Thoracic aorta (tissue), 2 donors: Measurements from ENCODE around the gene SH3BP4. TPM values are rescaled to one million over a fixed set of nuclear protein-coding genes. Genes with fewer than 3 reads are reported as not detected.

ENCODE experiments used
- ATAC-seq: fragments of 150-250 bp; one replicate; pipeline ENCODE4 v1.8.0; 2017; ENCODE audit warnings: low read depth; ENCODE audit not compliant: insufficient number of reproducible peaks, low FRiP score
- DNase-seq: peaks from one replicate; pipeline ENCODE4 v3.0.0-alpha.2; 2020; ENCODE audit warnings: low spot score
- H3K27ac ChIP-seq, 2 donors: fragments of 200-600 bp; sonication (generic); 1 replicate in 1 of 2; 2 replicates in 1 of 2; pipeline ENCODE4 v1.5.1; 2016; ENCODE audit warnings: mild to moderate bottlenecking in 2 of 2, moderate library complexity in 2 of 2
- H3K27me3 ChIP-seq: fragments of 200-600 bp; sonication (generic); replicated peaks from 2 replicates; pipeline ENCODE4 v1.6.0; 2016; ENCODE audit warnings: mild to moderate bottlenecking; ENCODE audit not compliant: insufficient read depth
- H3K36me3 ChIP-seq: fragments of 200-600 bp; sonication (generic); one replicate; pipeline ENCODE4 v1.5.1; 2016
- H3K4me1 ChIP-seq, 2 donors: fragments of 200-600 bp; sonication (generic); 1 replicate in 1 of 2; 2 replicates in 1 of 2; pipeline versions ENCODE4 v1.5.1 to v1.6.0; 2016; ENCODE audit warnings: low read depth in 2 of 2, mild to moderate bottlenecking in 1 of 2; ENCODE audit not compliant: control insufficient read depth in 1 of 2
- H3K4me3 ChIP-seq: fragments of 200-600 bp; sonication (generic); 2 replicates; pipeline ENCODE4 v1.5.1; 2016; ENCODE audit warnings: mild to moderate bottlenecking
- H3K9me3 ChIP-seq: fragments of 200-600 bp; sonication (generic); 2 replicates; pipeline ENCODE4 v1.5.1; 2016
- CTCF ChIP-seq: fragments of 200-600 bp; sonication (generic); IDR thresholded peaks from one replicate; pipeline ENCODE4 v1.5.1; 2019; ENCODE audit warnings: antibody characterized with exemption
- total RNA-seq, 2 donors: library from RNA; depleted of rRNA; stranded (reverse); fragments of >200 nt; gene quantifications; one replicate each; pipeline versions ENCODE4 v1.1.0 to v1.2.3, GENCODE V29; 2016

SH3BP4 gene
- total RNA-seq, 2 donors from 2014 or later, result 24.0 to 32.4 TPM

- no peak for TF ChIP-seq CTCF
- no peak overlapping the region for H3K4me3 ChIP-seq
- H3K9me3 ChIP-seq, result no peaks in the 10 kb centered on the region
- H3K36me3 ChIP-seq, result no peaks in the 10 kb centered on the region
- H3K27me3 ChIP-seq, result no peaks in the 10 kb centered on the region
- ATAC-seq (no peak), DNase-seq (no peak)
- no peaks in the 10 kb centered on the region for H3K4me1 ChIP-seq
- no peak overlapping the region for H3K27ac ChIP-seq
Observed at GRCh38 chr2:234931371-234931770, 20.4 kb upstream of the SH3BP4 start.

- TF ChIP-seq CTCF, result no peak
- Histone ChIP-seq H3K4me1 (no peaks in the 10 kb centered on the region), H3K27me3 (no peaks in the 10 kb centered on the region), H3K4me3 (no peak overlapping the region), H3K27ac (no peak overlapping the region), H3K36me3 (no peaks in the 10 kb centered on the region), H3K9me3 (no peaks in the 10 kb centered on the region)
- ATAC-seq, result no peak
- no peak for DNase-seq
Observed at GRCh38 chr2:234932591-234933168, 19.1 kb upstream of the SH3BP4 start.

GRCh38 chr2:234935311-234935710, 16.5 kb upstream of the SH3BP4 start:
- Histone ChIP-seq H3K36me3 (no peaks in the 10 kb centered on the region), H3K4me1 (no peaks in the 10 kb centered on the region), H3K27ac (no peak overlapping the region), H3K4me3 (no peak overlapping the region), H3K9me3 (no peaks in the 10 kb centered on the region), H3K27me3 (no peaks in the 10 kb centered on the region)
- no peak for ATAC-seq
- no peak for DNase-seq
- no peak for TF ChIP-seq CTCF

GRCh38 chr2:234939576-234939975, 12.2 kb upstream of the SH3BP4 start:
- H3K27me3 ChIP-seq, result no peaks in the 10 kb centered on the region
- H3K4me3 ChIP-seq, result no peak overlapping the region
- no peaks in the 10 kb centered on the region for H3K36me3 ChIP-seq
- H3K4me1 ChIP-seq, result no peaks in the 10 kb centered on the region
- no peak for TF ChIP-seq CTCF
- DNase-seq, result no peak
- H3K9me3 ChIP-seq, result no peaks in the 10 kb centered on the region
- H3K27ac ChIP-seq, result no peak overlapping the region
- no peak for ATAC-seq

- no peaks in the 10 kb centered on the region for H3K27me3 ChIP-seq
- ATAC-seq (no peak), DNase-seq (no peak)
- H3K4me1 ChIP-seq, result no peaks in the 10 kb centered on the region
- no peaks in the 10 kb centered on the region for H3K9me3 ChIP-seq
- no peak overlapping the region for H3K4me3 ChIP-seq
- H3K36me3 ChIP-seq, result no peaks in the 10 kb centered on the region
- TF ChIP-seq CTCF, result no peak
- H3K27ac ChIP-seq, result no peak overlapping the region
Observed at GRCh38 chr2:234939996-234940395, 11.8 kb upstream of the SH3BP4 start.
